Measurements from ENCODE around the gene LRRFIP2. TPM values are rescaled to one million over a fixed set of nuclear protein-coding genes. Genes with fewer than 3 reads are reported as not detected.

LRRFIP2 gene
- total RNA-seq, 1 donor from 2014 or later, result 48.0 TPM

DNA sequence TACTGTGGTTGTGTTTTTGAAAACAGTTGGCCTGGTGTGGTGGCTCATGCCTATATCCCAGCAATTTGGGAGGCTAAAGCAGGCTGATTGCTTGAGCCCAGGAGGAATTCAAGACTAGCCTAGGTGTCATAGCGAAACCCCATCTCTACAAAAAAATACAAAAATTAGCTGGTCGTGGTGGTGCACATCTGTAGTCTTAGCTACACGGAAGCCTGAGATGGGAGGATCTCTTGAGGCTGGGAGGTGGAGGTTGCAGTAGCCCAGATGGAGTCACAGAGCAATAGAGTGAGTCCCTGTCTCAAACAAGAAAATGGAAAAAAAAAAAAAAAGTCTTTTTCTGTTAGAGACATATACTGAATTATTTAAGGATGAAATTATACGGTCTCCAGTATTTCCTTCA is 14.7 kb upstream of the LRRFIP2 start:
- no peak overlapping the region for H3K27ac Mint-ChIP-seq
- H3K9me3 Mint-ChIP-seq (ENCODE audit: low read depth), result no peaks in the 10 kb centered on the region
- no peak for DNase-seq (ENCODE audit: low spot score, unreplicated experiment)
- peaks cover under 1% of the 10 kb centered on the region for H3K4me1 Mint-ChIP-seq (ENCODE audit: low read depth)
- no peaks in the 10 kb centered on the region for H3K27me3 Mint-ChIP-seq
- no peaks in the 10 kb centered on the region for H3K36me3 Mint-ChIP-seq (ENCODE audit: insufficient read depth)
- TF ChIP-seq, protein P1, sequence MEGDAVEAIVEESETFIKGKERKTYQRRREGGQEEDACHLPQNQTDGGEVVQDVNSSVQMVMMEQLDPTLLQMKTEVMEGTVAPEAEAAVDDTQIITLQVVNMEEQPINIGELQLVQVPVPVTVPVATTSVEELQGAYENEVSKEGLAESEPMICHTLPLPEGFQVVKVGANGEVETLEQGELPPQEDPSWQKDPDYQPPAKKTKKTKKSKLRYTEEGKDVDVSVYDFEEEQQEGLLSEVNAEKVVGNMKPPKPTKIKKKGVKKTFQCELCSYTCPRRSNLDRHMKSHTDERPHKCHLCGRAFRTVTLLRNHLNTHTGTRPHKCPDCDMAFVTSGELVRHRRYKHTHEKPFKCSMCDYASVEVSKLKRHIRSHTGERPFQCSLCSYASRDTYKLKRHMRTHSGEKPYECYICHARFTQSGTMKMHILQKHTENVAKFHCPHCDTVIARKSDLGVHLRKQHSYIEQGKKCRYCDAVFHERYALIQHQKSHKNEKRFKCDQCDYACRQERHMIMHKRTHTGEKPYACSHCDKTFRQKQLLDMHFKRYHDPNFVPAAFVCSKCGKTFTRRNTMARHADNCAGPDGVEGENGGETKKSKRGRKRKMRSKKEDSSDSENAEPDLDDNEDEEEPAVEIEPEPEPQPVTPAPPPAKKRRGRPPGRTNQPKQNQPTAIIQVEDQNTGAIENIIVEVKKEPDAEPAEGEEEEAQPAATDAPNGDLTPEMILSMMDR (IDR thresholded peaks at IDR 0.05; ENCODE audit: unreplicated experiment), result no peak
- no peak overlapping the region for H3K4me3 Mint-ChIP-seq (ENCODE audit: low read depth)

DNA sequence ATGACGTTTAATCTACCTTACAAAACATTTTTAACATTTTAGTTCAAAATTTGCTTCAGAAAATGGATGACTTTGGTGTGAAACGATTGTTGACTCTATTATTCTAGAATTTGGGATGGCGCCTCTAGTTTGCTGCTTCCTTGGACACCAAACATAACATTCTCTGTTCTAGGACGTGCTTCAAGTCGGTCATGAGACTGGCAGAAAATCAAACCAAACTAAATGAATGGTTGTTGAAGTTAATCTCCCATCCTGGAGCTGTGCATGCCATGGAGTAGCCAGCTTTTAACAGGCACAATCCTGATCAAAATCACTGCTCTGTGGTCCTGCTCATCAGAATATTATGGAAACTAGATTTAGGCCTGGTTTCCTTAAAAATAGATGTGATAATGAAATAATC is 9.6 kb upstream of the LRRFIP2 start:
- DNase-seq (ENCODE audit: low spot score, unreplicated experiment), result no peak
- H3K27me3 Mint-ChIP-seq, result no peaks in the 10 kb centered on the region
- H3K9me3 Mint-ChIP-seq (ENCODE audit: low read depth), result no peaks in the 10 kb centered on the region
- H3K27ac Mint-ChIP-seq, result no peak overlapping the region
- H3K4me3 Mint-ChIP-seq (ENCODE audit: low read depth), result no peak overlapping the region
- peaks cover 2% of the 10 kb centered on the region for H3K36me3 Mint-ChIP-seq (ENCODE audit: insufficient read depth)
- TF ChIP-seq, protein P1 (IDR thresholded peaks at IDR 0.05; ENCODE audit: unreplicated experiment), result no peak
- H3K4me1 Mint-ChIP-seq (ENCODE audit: low read depth), result peaks cover 5% of the 10 kb centered on the region

DNA sequence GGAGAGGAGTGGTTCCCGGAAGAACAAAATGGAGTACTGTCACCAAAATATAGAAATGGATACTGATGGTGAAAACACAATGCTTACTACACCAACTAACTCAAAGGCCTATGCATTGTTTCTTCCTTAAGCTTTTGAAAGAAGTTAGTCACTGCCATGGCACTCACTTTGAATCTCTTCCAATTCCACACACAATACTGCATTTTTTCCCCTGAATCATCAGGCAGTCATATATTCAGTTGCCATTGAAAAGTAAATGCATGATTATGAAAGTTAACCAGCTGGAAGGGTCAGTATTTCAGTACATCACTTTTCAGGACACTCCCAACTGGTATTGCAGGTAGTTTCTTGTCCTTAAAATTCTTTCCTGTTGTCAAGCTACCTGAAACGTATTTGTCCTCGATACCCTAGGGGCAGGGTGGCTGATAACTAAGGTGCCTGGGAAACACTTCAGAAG is 9.0 kb upstream of the LRRFIP2 start:
- Mint-ChIP-seq H3K9me3 (ENCODE audit: low read depth) (no peaks in the 10 kb centered on the region), H3K4me3 (ENCODE audit: low read depth) (no peak overlapping the region), H3K27me3 (no peaks in the 10 kb centered on the region), H3K36me3 (ENCODE audit: insufficient read depth) (peaks cover 2% of the 10 kb centered on the region), H3K4me1 (ENCODE audit: low read depth) (peaks cover 5% of the 10 kb centered on the region), H3K27ac (no peak overlapping the region)
- DNase-seq (ENCODE audit: low spot score, unreplicated experiment), result no peak
- TF ChIP-seq, protein P1 (IDR thresholded peaks at IDR 0.05; ENCODE audit: unreplicated experiment), result no peak

DNA sequence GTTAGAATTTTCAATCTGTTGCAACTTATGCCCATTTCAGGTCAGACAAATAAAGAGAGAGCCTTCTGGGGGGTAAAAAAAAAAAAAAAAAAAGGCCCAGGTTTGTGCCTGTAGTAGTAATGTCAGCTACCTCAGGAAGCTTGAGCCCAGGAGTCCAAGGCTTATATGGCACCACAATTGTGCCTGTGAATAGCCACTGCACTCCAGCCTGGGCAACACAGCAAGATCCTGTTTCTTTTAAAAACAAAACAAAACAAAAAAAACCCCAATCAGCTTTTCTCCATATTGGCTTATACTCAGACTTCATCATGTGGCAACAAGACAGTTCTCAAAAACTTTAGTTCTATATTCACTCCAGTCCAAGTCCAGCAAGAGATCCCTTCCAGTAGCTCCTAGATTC is 8.4 kb upstream of the LRRFIP2 start:
- TF ChIP-seq, protein P1 (IDR thresholded peaks at IDR 0.05; ENCODE audit: unreplicated experiment), result no peak
- H3K36me3 Mint-ChIP-seq (ENCODE audit: insufficient read depth), result peaks cover 2% of the 10 kb centered on the region
- H3K4me1 Mint-ChIP-seq (ENCODE audit: low read depth), result peaks cover 8% of the 10 kb centered on the region
- H3K4me3 Mint-ChIP-seq (ENCODE audit: low read depth), result no peak overlapping the region
- no peak for DNase-seq (ENCODE audit: low spot score, unreplicated experiment)
- no peak overlapping the region for H3K27ac Mint-ChIP-seq
- no peaks in the 10 kb centered on the region for H3K27me3 Mint-ChIP-seq
- no peaks in the 10 kb centered on the region for H3K9me3 Mint-ChIP-seq (ENCODE audit: low read depth)

DNA sequence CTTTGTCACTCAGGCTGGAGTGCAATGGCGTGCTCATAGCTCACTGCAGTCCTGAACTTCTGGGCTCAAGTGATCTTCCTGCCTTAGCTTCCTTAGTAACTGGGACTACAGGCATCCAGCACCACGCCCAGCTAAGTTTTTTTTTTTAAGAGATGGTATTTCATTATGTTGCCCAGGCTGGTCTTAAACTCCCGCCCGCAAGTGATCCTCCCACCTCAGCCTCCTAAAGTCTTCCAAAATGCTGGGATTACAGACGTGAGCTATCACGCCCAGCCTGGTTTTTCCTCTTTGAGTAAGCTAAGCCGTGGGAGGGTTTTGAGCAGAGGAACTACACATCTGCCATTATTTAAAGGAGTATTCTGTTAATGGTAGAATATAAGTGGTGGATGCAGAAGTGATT is 7.4 kb upstream of the LRRFIP2 start:
- Mint-ChIP-seq H3K9me3 (ENCODE audit: low read depth) (no peaks in the 10 kb centered on the region), H3K4me1 (ENCODE audit: low read depth) (peaks cover 19% of the 10 kb centered on the region), H3K27me3 (no peaks in the 10 kb centered on the region), H3K36me3 (ENCODE audit: insufficient read depth) (peaks cover 2% of the 10 kb centered on the region), H3K27ac (no peak overlapping the region), H3K4me3 (ENCODE audit: low read depth) (no peak overlapping the region)
- no peak for DNase-seq (ENCODE audit: low spot score, unreplicated experiment)
- TF ChIP-seq, protein P1 (IDR thresholded peaks at IDR 0.05; ENCODE audit: unreplicated experiment), result no peak
